GM23248 (cell line): ENCODE measurements around the gene LRRC31.

ENCODE experiments used
- EZH2 ChIP-seq: fragments of 200-600 bp; sonication (generic); IDR thresholded peaks from 2 replicates; pipeline ENCODE4 v1.6.1; 2018; ENCODE audit warnings: antibody characterized with exemption, mild to moderate bottlenecking; ENCODE audit not compliant: insufficient read depth, poor library complexity, severe bottlenecking
- EZH2phosphoT487 ChIP-seq: fragments of 200-600 bp; sonication (generic); IDR thresholded peaks from 2 replicates; pipeline ENCODE4 v1.6.1; 2018; ENCODE audit warnings: antibody characterized with exemption, moderate library complexity, mild to moderate bottlenecking, low read depth; ENCODE audit not compliant: insufficient read depth

- no peak for TF ChIP-seq EZH2
- TF ChIP-seq EZH2phosphoT487, result no peak
Measured at GRCh38 chr3:169804681-169805080, 65.1 kb downstream of the LRRC31 start.
